ENCODE data around the gene ADGB. TPM values are rescaled to one million over a fixed set of nuclear protein-coding genes. Genes with fewer than 3 reads are reported as not detected.

ADGB gene
- total and polyA plus RNA-seq, 4 donors = 1.4 to 9.7 (median 5.5) TPM

DNA sequence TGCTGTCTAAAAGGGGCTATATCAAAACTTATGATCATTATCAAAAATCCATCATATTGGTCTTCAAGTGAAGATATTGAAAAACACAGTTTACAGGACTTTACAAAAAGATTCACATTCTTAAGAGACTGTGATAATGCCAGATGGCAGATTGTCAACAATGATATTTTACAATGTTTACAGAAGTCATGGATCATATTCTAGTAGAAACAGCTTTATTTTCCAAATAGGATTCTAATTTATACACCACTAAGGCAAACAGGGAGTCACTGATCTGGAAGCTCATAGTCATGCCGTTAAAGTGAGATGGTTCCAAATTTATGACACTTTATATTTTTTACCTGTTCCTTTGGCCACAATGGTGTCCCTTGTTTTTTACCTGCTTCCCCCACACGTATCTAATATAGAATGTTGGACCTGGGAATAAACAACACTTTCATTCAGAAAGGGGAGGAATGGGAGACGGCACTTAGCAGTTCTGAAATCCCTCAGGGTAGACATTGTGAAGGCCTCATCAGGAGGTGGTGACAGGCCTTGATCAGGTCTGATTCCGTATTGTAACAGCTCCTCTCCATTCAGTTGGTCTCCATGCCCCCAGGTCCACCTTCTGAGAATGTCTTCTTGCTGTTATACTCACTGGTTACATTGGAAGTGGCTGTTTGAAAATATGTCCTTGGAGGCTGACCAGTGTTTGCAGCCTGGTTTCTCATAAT lies 228.6 kb downstream of the ADGB start:
- Histone ChIP-seq H3K9ac (ENCODE audit: insufficient read depth in 1 of 2, low read length in 2 of 2) (no peak overlapping the region), H3K4me1 (ENCODE audit: control insufficient read depth in 5 of 5, insufficient read depth in 5 of 5, low read length in 5 of 5) (no peaks in the 10 kb centered on the region), H3K27me3 (ENCODE audit: control insufficient read depth in 3 of 3, insufficient read depth in 3 of 3, low read length in 2 of 3) (no peaks in the 10 kb centered on the region), H3K4me3 (no peak overlapping the region), H3K27ac (ENCODE audit: low read depth in 1 of 2, low read length in 1 of 2) (no peak overlapping the region), H3K9me3 (ENCODE audit: control insufficient read depth in 4 of 4, insufficient read depth in 3 of 4, low read length in 3 of 4) (no peaks in the 10 kb centered on the region), H3K36me3 (ENCODE audit: control insufficient read depth in 4 of 4, insufficient read depth in 4 of 4, low read length in 4 of 4) (no peaks in the 10 kb centered on the region)
- TF ChIP-seq, protein P1, sequence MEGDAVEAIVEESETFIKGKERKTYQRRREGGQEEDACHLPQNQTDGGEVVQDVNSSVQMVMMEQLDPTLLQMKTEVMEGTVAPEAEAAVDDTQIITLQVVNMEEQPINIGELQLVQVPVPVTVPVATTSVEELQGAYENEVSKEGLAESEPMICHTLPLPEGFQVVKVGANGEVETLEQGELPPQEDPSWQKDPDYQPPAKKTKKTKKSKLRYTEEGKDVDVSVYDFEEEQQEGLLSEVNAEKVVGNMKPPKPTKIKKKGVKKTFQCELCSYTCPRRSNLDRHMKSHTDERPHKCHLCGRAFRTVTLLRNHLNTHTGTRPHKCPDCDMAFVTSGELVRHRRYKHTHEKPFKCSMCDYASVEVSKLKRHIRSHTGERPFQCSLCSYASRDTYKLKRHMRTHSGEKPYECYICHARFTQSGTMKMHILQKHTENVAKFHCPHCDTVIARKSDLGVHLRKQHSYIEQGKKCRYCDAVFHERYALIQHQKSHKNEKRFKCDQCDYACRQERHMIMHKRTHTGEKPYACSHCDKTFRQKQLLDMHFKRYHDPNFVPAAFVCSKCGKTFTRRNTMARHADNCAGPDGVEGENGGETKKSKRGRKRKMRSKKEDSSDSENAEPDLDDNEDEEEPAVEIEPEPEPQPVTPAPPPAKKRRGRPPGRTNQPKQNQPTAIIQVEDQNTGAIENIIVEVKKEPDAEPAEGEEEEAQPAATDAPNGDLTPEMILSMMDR (IDR thresholded peaks at IDR 0.05; ENCODE audit: control extremely low read depth, extremely low read depth) = no peak
- no peak for ATAC-seq (ENCODE audit: insufficient read depth, low FRiP score)
- DNase-seq = no peak
- 66% methylated on average over 4 of the region's 4 CpGs for WGBS, 2 donors

DNA sequence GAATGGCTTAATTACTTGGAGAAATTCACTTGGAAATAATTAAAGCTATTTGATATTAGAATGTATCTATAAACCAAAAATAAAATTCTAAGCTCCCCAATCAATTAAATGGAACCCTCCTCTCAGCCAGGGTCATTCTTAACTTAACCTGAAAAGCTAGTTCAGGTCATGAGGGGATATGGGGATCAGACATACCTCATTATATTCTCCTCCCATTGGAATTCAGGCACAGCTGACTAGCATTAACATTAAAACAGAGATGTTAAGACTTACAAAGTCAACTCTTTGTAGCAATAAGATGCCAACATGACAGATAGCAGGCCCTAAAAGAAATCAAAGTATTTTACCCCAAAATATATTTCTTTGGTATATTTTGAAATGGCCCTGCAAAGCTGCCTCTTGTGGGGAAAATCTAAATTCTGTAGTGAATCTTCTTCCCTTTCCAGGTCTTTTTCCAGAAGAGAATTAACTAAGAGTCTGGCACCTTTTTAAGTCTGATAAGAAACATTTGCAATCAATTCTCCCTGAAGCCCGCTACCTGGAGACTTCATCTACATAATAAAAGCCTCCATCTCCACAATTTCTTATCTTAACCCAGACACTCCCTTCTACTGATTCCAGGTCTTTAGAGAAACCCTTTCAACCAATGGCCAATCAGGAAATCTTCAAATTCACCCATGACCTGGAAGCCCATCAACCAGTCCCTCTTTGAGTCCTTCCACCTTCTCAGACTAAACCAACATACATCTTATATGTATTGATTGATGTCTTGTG lies 231.2 kb downstream of the ADGB start:
- ATAC-seq (ENCODE audit: insufficient read depth, low FRiP score) = no peak
- H3K36me3 ChIP-seq (ENCODE audit: control insufficient read depth in 4 of 4, insufficient read depth in 4 of 4, low read length in 4 of 4) = no peaks in the 10 kb centered on the region
- H3K4me1 ChIP-seq (ENCODE audit: control insufficient read depth in 5 of 5, insufficient read depth in 5 of 5, low read length in 5 of 5) = no peaks in the 10 kb centered on the region
- 97 to 99% methylated on average over 1 of the region's 1 CpG for WGBS, 2 donors
- H3K9me3 ChIP-seq (ENCODE audit: control insufficient read depth in 4 of 4, insufficient read depth in 3 of 4, low read length in 3 of 4) = no peaks in the 10 kb centered on the region
- H3K9ac ChIP-seq (ENCODE audit: insufficient read depth in 1 of 2, low read length in 2 of 2) = no peak overlapping the region
- H3K4me3 ChIP-seq = no peak overlapping the region
- H3K27ac ChIP-seq (ENCODE audit: low read depth in 1 of 2, low read length in 1 of 2) = no peak overlapping the region
- DNase-seq = no peak
- H3K27me3 ChIP-seq (ENCODE audit: control insufficient read depth in 3 of 3, insufficient read depth in 3 of 3, low read length in 2 of 3) = no peaks in the 10 kb centered on the region
- TF ChIP-seq, protein P1 (IDR thresholded peaks at IDR 0.05; ENCODE audit: control extremely low read depth, extremely low read depth) = no peak

DNA sequence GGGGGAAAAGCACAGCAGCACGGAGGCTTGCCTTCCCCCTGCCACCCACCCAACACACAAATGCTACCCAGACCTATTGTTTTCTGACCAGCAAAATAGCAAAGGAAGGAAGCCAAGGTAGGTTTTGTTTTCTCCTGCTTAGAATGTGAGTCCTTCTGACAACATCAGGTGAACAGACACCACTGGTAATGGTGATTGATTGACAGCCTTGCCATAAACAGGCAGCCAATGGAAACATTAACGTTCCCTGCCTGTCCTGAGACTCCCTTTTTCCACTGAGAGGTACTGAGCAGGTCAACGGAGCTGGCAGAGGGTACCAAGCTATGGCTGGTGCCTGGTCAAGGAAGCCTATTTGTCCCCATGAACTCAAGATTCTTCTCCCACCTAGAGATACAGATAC lies 234.4 kb downstream of the ADGB start:
- H3K27ac ChIP-seq (ENCODE audit: low read depth in 1 of 2, low read length in 1 of 2) = no peak overlapping the region
- TF ChIP-seq, protein P1 (IDR thresholded peaks at IDR 0.05; ENCODE audit: control extremely low read depth, extremely low read depth) = no peak
- no peaks in the 10 kb centered on the region for H3K27me3 ChIP-seq (ENCODE audit: control insufficient read depth in 3 of 3, insufficient read depth in 3 of 3, low read length in 2 of 3)
- no peak overlapping the region for H3K4me3 ChIP-seq
- H3K9me3 ChIP-seq (ENCODE audit: control insufficient read depth in 4 of 4, insufficient read depth in 3 of 4, low read length in 3 of 4) = no peaks in the 10 kb centered on the region
- no peaks in the 10 kb centered on the region for H3K4me1 ChIP-seq (ENCODE audit: control insufficient read depth in 5 of 5, insufficient read depth in 5 of 5, low read length in 5 of 5)
- no peaks in the 10 kb centered on the region for H3K36me3 ChIP-seq (ENCODE audit: control insufficient read depth in 4 of 4, insufficient read depth in 4 of 4, low read length in 4 of 4)
- no peak overlapping the region for H3K9ac ChIP-seq (ENCODE audit: insufficient read depth in 1 of 2, low read length in 2 of 2)
- 71 to 76% methylated on average over 3 of the region's 3 CpGs for WGBS, 2 donors
- ATAC-seq (ENCODE audit: insufficient read depth, low FRiP score) (no peak), DNase-seq (no peak)
